Small intestine (tissue), 7 donors: ENCODE data around the gene P2RX4. TPM values are rescaled to one million over a fixed set of nuclear protein-coding genes. Genes with fewer than 3 reads are reported as not detected.

Experiments used
- DNase-seq, 2 donors: peaks; one replicate each; pipeline versions ENCODE4 v3.0.0 to v3.0.0-alpha.2; 2013
- FAIRE-seq: peaks from 2 replicates; lab custom pipeline; 2012; peaks lifted over from hg19 to GRCh38; lab: Jason Lieb, UNC
- H3K27ac ChIP-seq, 3 donors: one replicate each; pipeline ENCODE4 v1.5.1; 2013; ENCODE audit warnings: low read length in 2 of 3, mild to moderate bottlenecking in 2 of 3, control low read depth in 1 of 3, inconsistent platforms in 1 of 3, low read depth in 1 of 3, moderate library complexity in 1 of 3
- H3K27me3 ChIP-seq, 3 donors: one replicate each; pipeline ENCODE4 v1.6.1; 2013; ENCODE audit warnings: low read length in 3 of 3, inconsistent platforms in 1 of 3; ENCODE audit not compliant: control insufficient read depth in 3 of 3, insufficient read depth in 3 of 3
- H3K36me3 ChIP-seq, 3 donors: one replicate each; pipeline ENCODE4 v1.6.1; 2013; ENCODE audit warnings: low read length in 3 of 3, inconsistent platforms in 1 of 3, low read depth in 1 of 3, mild to moderate bottlenecking in 1 of 3, moderate library complexity in 1 of 3; ENCODE audit not compliant: control insufficient read depth in 3 of 3, insufficient read depth in 2 of 3
- H3K4me1 ChIP-seq, 3 donors: one replicate each; pipeline ENCODE4 v1.6.1; 2013; ENCODE audit warnings: low read length in 2 of 3, inconsistent platforms in 1 of 3, low read depth in 1 of 3, mild to moderate bottlenecking in 1 of 3, moderate library complexity in 1 of 3; ENCODE audit not compliant: control insufficient read depth in 3 of 3, insufficient read depth in 2 of 3
- H3K4me3 ChIP-seq, 3 donors: one replicate each; pipeline ENCODE4 v1.5.1; 2013; ENCODE audit warnings: low read length in 3 of 3, control low read depth in 1 of 3, inconsistent platforms in 1 of 3, low read depth in 1 of 3, mild to moderate bottlenecking in 1 of 3, moderate library complexity in 1 of 3
- H3K9me3 ChIP-seq, 2 donors: one replicate each; pipeline ENCODE4 v1.6.1; 2013; ENCODE audit warnings: low read depth in 1 of 2, low read length in 1 of 2; ENCODE audit not compliant: control insufficient read depth in 2 of 2, insufficient read depth in 1 of 2
- WGBS, 3 donors: extraction: QIAGEN DNeasy Blood & Tissue Kit; methylation state at CpG; one replicate each; pipeline ENCODE4 v1.1.7; 2013; 5-methylcytosine and 5-hydroxymethylcytosine counted together
- polyA plus RNA-seq, 4 donors: library from polyadenylated mRNA; stranded (reverse) in 3 of 4; unstranded in 1 of 4; fragments of 200-250 nt in 3 of 4; fragments of 120-200 nt in 1 of 4; gene quantifications; one replicate each; pipeline versions ENCODE4 v1.2.1 to v1.2.3, GENCODE V29; 2013
- donor health status: healthy with polysubstance abuse.
- donor health status: control.
- donor health status: control.
- donor health status: Bipolar disorder and iron deficiency.
- donor health status: healthy.

Gene P2RX4
- polyA plus RNA-seq, 4 donors, result 17.5 to 129 (median 43.5) TPM

DNA sequence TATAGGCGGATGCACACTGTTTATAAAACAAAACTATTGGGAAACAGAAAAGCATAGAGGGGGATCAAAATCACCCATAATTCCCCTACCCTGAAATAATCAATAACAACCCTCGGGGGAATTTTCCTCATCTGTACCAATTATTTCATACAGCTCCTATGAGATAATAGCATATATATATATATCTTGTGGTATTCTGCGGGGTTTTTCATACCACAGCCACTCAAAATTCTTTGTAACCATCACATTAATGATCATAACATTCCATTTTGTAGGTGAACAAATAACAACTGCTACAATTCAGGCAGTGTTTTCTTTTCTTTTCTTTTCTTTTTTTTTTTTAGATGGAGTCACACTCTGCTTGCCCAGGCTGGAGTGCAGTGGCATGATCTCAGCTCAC is 42.0 kb upstream of the P2RX4 start:
- no peak overlapping the region for H3K27ac ChIP-seq
- H3K4me3 ChIP-seq, result no peak overlapping the region
- FAIRE-seq, result no peak
- peaks cover 0 to 4% (median 0%) of the 10 kb centered on the region in 3 donors for H3K36me3 ChIP-seq
- H3K27me3 ChIP-seq, result peaks cover 0 to 6% (median 0%) of the 10 kb centered on the region in 3 donors
- no peaks in the 10 kb centered on the region for H3K4me1 ChIP-seq
- H3K9me3 ChIP-seq, result no peaks in the 10 kb centered on the region
- 61 to 92% (median 77%) methylated on average over 3 of the region's 3 CpGs for WGBS, 3 donors
- DNase-seq, result no peak

DNA sequence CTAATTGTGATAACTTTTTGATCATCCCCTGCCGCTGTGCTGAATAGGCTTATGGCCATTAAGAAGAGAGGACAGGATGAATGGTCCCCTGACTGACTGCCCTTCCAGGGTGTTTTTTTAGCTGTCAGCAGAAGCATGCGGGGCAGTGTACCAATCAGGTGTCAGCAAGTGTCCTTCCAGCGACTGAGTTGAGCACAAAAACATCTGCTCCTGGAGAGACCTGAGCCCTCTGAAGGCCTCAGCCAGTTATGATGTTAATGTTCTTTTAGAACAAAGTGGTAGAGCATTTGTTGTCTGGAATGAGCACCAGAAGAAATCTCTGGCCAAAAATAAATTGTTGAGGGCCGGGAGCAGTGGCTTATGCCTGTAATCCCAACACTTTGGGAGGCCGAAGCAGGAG is 39.8 kb upstream of the P2RX4 start:
- FAIRE-seq (no peak), DNase-seq (no peak)
- peaks cover 0 to 6% (median 0%) of the 10 kb centered on the region in 3 donors for H3K27me3 ChIP-seq
- H3K9me3 ChIP-seq, result no peaks in the 10 kb centered on the region
- peaks cover 0 to 4% (median 0%) of the 10 kb centered on the region in 3 donors for H3K36me3 ChIP-seq
- 75 to 96% (median 86%) methylated on average over 5 of the region's 5 CpGs for WGBS, 3 donors
- no peaks in the 10 kb centered on the region for H3K4me1 ChIP-seq
- no peak overlapping the region for H3K4me3 ChIP-seq
- H3K27ac ChIP-seq, result no peak overlapping the region

DNA sequence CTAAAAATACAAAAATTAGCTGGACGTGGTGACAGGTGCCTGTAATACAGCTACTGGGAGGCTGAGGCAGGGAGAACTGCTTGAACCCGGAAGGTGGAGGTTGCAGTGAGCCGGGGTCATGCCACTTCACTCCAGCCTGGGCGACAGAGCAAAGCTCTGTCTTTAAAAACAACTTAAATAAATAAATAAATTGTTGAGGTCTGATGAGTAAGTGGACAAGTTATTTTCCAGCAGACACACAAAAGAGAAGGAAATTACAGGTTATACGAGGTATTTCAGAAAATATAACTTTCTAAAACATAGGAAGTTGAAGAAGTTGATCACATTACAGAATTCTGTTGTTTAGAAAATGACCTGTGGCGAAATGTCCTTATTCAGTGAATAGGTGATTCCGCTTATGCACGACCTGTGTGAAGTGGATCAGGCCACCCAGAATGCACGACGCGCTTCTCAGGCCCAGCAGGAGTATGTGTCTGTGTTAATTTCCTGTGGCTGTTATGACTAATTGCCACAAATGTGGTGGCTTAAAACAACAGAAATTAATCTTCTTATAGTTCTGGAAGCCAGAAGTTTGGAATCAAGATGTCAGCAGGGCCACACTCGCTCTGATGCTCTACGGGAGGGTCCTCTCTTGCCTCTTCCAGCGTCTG is 39.2 kb upstream of the P2RX4 start:
- H3K4me3 ChIP-seq, result no peak overlapping the region
- FAIRE-seq (no peak), DNase-seq (no peak)
- H3K4me1 ChIP-seq, result no peaks in the 10 kb centered on the region
- peaks cover 0 to 4% (median 0%) of the 10 kb centered on the region in 3 donors for H3K27me3 ChIP-seq
- no peak overlapping the region for H3K27ac ChIP-seq
- H3K9me3 ChIP-seq, result no peaks in the 10 kb centered on the region
- H3K36me3 ChIP-seq, result peaks cover 0 to under 1% (median 0%) of the 10 kb centered on the region in 3 donors
- 80 to 87% (median 83%) methylated on average over 14 of the region's 14 CpGs for WGBS, 3 donors

DNA sequence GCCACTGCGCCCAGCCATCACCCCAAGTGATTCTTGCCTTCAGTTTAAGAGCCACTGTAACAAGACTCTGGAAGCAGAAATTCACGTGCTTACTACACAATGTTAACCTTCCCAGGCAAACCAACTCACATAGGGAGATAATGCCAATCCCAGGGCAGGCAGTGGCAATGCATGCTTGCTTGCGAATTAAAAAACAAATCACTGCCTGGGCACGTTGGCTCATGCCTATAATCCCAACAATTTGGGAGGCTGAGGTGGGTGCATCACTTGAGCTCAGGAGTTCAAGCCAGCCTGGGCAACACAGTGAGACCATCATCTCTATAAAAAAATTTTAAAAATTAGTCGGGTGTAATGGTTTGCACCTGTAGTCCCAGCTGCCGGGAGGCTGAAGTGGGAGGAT is 37.8 kb upstream of the P2RX4 start:
- WGBS, 3 donors, result 89 to 92% (median 90%) methylated on average over 6 of the region's 6 CpGs
- Histone ChIP-seq H3K36me3 (no peaks in the 10 kb centered on the region), H3K4me1 (no peaks in the 10 kb centered on the region), H3K27me3 (no peaks in the 10 kb centered on the region), H3K27ac (no peak overlapping the region), H3K4me3 (no peak overlapping the region), H3K9me3 (no peaks in the 10 kb centered on the region)
- no peak for FAIRE-seq
- no peak for DNase-seq

DNA sequence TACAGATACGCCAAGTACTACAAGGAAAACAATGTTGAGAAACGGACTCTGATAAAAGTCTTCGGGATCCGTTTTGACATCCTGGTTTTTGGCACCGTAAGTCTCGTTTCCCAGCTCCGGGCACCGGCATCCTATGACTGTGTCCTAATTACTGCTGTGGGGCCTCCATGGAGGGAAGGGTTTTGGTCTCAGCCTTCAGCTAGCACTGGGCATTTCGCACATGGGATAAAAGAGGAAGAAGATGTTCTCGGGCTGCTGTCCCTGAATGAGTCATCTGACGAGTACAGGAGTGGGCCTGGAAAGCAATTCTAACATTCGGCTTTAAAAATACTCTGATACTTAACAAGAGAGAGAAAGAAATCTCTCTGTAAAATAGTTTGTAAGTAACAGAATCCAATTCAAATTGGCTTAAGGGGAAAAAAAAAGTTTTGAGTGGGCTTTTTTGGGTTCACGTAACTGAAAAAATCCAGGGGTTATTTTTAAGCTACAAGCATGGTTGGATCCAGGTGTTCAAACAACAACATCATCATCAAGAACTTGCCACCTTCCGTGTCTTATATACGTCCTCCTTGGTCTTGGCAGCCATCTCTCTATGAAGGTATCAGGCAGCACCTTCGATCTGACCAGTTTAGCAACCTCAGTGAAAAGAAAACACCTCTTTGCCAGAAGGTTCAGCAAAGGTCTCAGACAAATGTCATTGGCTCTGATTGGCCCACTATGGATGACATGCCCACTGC is 34.4 kb upstream of the P2RX4 start:
- Histone ChIP-seq H3K36me3 (no peaks in the 10 kb centered on the region), H3K27me3 (no peaks in the 10 kb centered on the region), H3K4me3 (no peak overlapping the region), H3K9me3 (no peaks in the 10 kb centered on the region), H3K27ac (no peak overlapping the region), H3K4me1 (no peaks in the 10 kb centered on the region)
- no peak for DNase-seq
- WGBS, 3 donors, result 86 to 92% (median 90%) methylated on average over 16 of the region's 16 CpGs
- FAIRE-seq, result no peak

DNA sequence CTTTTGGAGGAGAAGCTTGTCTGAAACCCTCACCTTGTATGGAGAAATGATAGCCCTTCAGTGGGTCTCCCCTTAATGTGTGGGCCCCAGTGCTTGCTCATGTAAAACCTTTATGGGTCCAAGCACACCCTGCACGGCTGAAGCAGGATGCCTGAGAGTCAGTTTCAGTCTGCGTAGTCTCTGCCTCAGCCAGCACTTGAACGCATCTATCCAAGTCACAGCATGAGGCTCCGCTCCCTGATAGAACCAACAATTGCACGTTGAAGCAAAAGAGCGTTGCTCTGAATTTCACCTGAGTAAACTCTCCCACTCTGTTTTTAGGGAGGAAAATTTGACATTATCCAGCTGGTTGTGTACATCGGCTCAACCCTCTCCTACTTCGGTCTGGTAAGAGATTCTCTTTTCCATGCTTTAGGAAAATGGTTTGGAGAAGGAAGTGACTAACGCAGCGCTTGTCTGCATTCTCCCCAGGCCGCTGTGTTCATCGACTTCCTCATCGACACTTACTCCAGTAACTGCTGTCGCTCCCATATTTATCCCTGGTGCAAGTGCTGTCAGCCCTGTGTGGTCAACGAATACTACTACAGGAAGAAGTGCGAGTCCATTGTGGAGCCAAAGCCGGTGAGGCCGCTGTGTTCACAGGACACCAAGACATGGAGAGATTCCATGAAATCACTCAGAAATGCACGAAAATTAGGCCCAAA is 33.0 kb upstream of the P2RX4 start:
- 91% methylated on average over 19 of the region's 19 CpGs for WGBS, 3 donors
- no peak for FAIRE-seq
- H3K27me3 ChIP-seq, result no peaks in the 10 kb centered on the region
- no peaks in the 10 kb centered on the region for H3K36me3 ChIP-seq
- H3K4me1 ChIP-seq, result no peaks in the 10 kb centered on the region
- DNase-seq, result no peak
- no peak overlapping the region for H3K4me3 ChIP-seq
- H3K27ac ChIP-seq, result no peak overlapping the region
- H3K9me3 ChIP-seq, result no peaks in the 10 kb centered on the region

DNA sequence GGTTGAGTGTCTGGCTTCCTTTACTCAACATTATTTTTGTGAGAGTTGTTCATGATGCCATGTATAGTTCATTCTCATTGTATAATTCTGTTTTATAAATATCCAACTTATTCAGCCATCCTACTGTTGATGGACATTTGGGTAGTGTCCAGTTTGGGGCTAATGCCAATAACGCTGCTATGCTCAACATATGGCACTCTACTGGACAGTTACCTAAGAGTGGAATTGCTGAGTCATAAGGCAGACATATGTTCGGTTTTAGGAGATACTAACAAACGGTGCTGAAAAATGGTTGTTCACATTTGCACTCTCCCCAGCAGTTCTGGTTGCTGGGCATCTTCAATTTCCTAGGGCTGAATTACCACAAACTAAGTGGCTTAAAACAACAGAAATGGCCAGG is 28.7 kb upstream of the P2RX4 start:
- no peaks in the 10 kb centered on the region for H3K4me1 ChIP-seq
- DNase-seq, result no peak
- peaks cover 0 to 3% (median 0%) of the 10 kb centered on the region in 3 donors for H3K36me3 ChIP-seq
- H3K27ac ChIP-seq, result no peak overlapping the region
- WGBS, 3 donors, result 73 to 93% (median 91%) methylated on average over 3 of the region's 3 CpGs
- no peak for FAIRE-seq
- no peak overlapping the region for H3K4me3 ChIP-seq
- H3K9me3 ChIP-seq, result peaks cover 0 to 4% of the 10 kb centered on the region in 2 donors
- H3K27me3 ChIP-seq, result no peaks in the 10 kb centered on the region

DNA sequence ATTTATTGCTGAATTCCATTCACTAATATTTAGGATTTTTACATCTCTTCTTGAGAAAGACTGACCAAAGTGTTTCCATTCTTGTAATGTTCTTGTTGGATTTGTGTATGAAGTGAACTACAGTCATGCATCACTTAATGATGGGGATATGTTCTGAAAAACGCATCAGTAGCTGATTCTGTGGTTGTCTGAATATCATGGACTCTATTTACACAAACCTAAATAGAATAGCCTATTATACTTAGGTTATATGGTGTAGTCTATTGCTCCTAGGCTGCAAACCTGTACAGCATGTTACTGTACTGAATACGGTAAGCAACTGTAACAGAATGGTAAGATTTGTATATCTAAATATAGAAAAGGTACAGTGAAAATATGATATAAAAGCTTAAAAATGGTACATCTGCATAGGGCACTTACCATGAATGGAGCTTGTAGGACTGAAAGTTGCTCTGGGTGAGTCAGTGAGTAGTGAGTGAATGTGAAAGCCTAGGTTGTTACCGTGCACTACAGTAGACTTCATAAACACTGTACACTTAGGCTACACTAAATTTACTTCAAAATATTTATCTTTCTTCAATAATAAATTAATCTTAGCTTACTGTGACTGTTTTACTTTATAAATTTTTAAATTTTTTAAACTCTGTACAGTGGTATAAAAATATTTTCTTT is 27.6 kb upstream of the P2RX4 start:
- peaks cover 0 to 5% of the 10 kb centered on the region in 2 donors for H3K9me3 ChIP-seq
- no peak for DNase-seq
- no peak overlapping the region for H3K4me3 ChIP-seq
- H3K27me3 ChIP-seq, result no peaks in the 10 kb centered on the region
- no peaks in the 10 kb centered on the region for H3K4me1 ChIP-seq
- WGBS, 3 donors, result 78 to 85% (median 84%) methylated on average over 3 of the region's 3 CpGs
- H3K36me3 ChIP-seq, result peaks cover 0 to 3% (median 0%) of the 10 kb centered on the region in 3 donors
- no peak for FAIRE-seq
- no peak overlapping the region for H3K27ac ChIP-seq
